Measurements from ENCODE around the gene HBG2.

DNA sequence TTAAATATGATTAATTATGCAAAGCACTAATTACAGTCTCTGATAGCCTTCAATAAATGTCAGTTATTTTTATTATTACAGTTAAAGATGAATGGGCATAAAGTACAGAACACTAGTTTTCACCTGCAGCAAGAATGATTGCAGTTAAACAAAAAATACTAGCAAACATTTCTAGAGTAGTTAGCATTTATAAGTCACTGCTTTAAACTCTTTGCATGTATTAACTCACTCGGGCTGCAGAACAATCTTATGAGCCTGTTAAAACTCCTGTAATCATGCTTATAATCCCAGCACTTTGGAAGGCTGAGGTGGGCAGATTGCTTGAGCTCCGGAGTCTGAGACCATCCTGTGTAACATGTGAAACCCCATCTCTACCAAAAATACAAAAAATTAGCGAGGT lies 32.3 kb upstream of the HBG2 start:
- TF ChIP-seq POLR2A (IDR thresholded peaks at IDR 0.05; ENCODE audit: control extremely low read depth in 1 of 2, low read depth in 2 of 2, low read length in 2 of 2) (no peak), ASH2L (IDR thresholded peaks at IDR 0.05; ENCODE audit: low read length) (no peak), CREB1 (IDR thresholded peaks at IDR 0.05) (no peak)
- TF ChIP-seq, protein P1, sequence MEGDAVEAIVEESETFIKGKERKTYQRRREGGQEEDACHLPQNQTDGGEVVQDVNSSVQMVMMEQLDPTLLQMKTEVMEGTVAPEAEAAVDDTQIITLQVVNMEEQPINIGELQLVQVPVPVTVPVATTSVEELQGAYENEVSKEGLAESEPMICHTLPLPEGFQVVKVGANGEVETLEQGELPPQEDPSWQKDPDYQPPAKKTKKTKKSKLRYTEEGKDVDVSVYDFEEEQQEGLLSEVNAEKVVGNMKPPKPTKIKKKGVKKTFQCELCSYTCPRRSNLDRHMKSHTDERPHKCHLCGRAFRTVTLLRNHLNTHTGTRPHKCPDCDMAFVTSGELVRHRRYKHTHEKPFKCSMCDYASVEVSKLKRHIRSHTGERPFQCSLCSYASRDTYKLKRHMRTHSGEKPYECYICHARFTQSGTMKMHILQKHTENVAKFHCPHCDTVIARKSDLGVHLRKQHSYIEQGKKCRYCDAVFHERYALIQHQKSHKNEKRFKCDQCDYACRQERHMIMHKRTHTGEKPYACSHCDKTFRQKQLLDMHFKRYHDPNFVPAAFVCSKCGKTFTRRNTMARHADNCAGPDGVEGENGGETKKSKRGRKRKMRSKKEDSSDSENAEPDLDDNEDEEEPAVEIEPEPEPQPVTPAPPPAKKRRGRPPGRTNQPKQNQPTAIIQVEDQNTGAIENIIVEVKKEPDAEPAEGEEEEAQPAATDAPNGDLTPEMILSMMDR (IDR thresholded peaks at IDR 0.05; ENCODE audit: control extremely low read depth in 1 of 3, insufficient read depth in 1 of 3, low read depth in 1 of 3, low read length in 3 of 3): no peak
